Sigmoid colon (tissue), 4 donors: ENCODE results near the gene P3H3.
"Not testable (repeated sequence)": the region's sequence is repeated elsewhere in the genome, so short reads cannot be mapped to it uniquely, and the experiment has no call there.

Experiments used
- EP300 ChIP-seq, 4 donors: sonication (generic); formaldehyde crosslinking; IDR thresholded peaks; one replicate each; pipeline ENCODE4 v1.6.1; 2017; ENCODE audit warnings: antibody characterized with exemption in 4 of 4
- POLR2A ChIP-seq, 2 donors: fragments of 450-650 bp; IDR thresholded peaks; one replicate each; pipeline ENCODE4 v1.6.1; 2016; ENCODE audit warnings: antibody characterized with exemption in 2 of 2, mild to moderate bottlenecking in 2 of 2, moderate library complexity in 2 of 2
- TF ChIP-seq, protein P1 (sequence below), 4 experiments: fragments of 450-650 bp in 3 of 4; fragments of 200-600 bp in 1 of 4; IDR thresholded peaks; one replicate each; pipeline ENCODE4 v1.5.1; 2016 to 2019; ENCODE audit warnings: antibody characterized with exemption in 4 of 4, mild to moderate bottlenecking in 3 of 4, moderate library complexity in 2 of 4

DNA sequence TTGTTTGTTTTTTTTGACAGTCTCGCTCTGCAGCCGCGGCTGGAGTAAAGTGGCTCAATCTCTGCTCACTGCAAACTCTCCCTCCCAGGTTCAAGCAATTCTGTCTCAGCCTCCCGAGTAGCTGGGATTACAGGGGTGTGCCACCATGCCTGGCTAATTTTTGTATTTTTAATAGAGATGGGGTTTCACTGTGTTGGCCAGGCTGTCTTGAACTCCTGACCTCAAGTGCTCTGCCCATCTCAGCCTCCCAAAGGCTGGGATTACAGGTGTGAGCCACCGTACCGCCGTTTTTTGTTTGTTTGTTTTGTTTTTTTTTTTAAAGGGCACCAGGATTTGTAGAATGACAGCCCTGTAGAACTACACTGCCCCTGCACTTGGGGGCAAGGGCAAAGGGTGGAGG lies 60.6 kb downstream of the P3H3 start:
- TF ChIP-seq, protein P1, sequence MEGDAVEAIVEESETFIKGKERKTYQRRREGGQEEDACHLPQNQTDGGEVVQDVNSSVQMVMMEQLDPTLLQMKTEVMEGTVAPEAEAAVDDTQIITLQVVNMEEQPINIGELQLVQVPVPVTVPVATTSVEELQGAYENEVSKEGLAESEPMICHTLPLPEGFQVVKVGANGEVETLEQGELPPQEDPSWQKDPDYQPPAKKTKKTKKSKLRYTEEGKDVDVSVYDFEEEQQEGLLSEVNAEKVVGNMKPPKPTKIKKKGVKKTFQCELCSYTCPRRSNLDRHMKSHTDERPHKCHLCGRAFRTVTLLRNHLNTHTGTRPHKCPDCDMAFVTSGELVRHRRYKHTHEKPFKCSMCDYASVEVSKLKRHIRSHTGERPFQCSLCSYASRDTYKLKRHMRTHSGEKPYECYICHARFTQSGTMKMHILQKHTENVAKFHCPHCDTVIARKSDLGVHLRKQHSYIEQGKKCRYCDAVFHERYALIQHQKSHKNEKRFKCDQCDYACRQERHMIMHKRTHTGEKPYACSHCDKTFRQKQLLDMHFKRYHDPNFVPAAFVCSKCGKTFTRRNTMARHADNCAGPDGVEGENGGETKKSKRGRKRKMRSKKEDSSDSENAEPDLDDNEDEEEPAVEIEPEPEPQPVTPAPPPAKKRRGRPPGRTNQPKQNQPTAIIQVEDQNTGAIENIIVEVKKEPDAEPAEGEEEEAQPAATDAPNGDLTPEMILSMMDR (IDR thresholded peaks at IDR 0.05), result not testable (repeated sequence)
- not testable (repeated sequence) for TF ChIP-seq EP300, POLR2A (IDR thresholded peaks at IDR 0.05)
